ENCODE data around the gene CLEC14A.
A peak's percentile ranks its signal among the peaks of the same experiment; 100 is the strongest.

Gene CLEC14A

GRCh38 chr14:38255673-38256532 lies at the start of gene CLEC14A:
TSS of gene CLEC14A (minus strand) at chr14:38256093. CDS start at chr14:38256022, 71 bp downstream.
- Mint-ChIP-seq H3K9me3 (no peaks in the 10 kb centered on the region), H3K27me3 (peaks cover 19 to 29% of the 10 kb centered on the region in 2 donors), H3K4me1 (peaks cover 4 to 16% of the 10 kb centered on the region in 2 donors), H3K27ac (no peak within 1 kb of the TSS), H3K4me3 (peak within 1 kb of the TSS; percentile 36 to 71), H3K36me3 (no peaks in the 10 kb centered on the region)
- no peak for DNase-seq
- ATAC-seq (replicated peaks): peak; percentile 57 to 63

DNA sequence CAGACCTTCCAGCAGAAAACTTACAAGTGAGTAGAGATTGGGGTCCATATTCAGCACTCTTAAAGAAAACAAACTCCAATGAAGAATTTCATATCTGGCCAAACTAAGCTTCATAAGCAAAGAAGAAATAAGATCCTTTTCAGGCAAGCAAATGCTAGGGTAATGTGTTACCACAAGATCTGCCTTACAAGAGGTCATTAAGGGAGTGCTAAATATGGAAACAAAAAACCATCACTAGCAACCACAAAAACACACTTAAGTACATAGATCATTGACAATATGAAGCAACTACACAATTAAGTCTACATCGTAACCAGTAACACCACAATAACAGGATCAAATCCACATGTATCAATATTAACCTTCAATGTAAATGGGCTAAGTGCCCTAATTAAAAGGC lies 47.1 kb upstream of the CLEC14A start:
- no peaks in the 10 kb centered on the region for H3K36me3 Mint-ChIP-seq
- no peaks in the 10 kb centered on the region for H3K27me3 Mint-ChIP-seq
- DNase-seq (no peak), ATAC-seq (replicated peaks) (no peak)
- no peaks in the 10 kb centered on the region for H3K4me1 Mint-ChIP-seq
- peaks cover 14 to 15% of the 10 kb centered on the region in 2 donors for H3K9me3 Mint-ChIP-seq
- H3K4me3 Mint-ChIP-seq: no peak overlapping the region
- no peak overlapping the region for H3K27ac Mint-ChIP-seq

DNA sequence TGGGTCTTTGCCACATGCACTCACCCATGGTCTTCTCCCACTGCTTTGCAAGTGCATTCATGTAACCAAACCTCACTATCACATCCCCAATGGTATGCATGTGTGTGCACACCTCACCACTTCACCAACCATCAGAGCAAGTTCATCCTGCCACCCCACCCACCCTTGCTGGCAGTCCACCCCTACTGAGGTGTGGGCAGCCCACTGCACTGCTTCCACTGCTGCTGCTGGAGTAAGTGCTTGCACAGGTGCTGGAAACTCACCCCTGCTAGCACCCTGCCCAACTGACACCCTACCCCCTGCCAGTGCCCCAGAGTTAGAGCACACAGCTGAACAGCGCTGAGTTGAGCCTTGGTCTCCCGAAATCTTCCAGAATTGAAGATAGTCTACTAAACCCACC lies 46.1 kb upstream of the CLEC14A start:
- Mint-ChIP-seq H3K36me3 (no peaks in the 10 kb centered on the region), H3K27me3 (no peaks in the 10 kb centered on the region)

DNA sequence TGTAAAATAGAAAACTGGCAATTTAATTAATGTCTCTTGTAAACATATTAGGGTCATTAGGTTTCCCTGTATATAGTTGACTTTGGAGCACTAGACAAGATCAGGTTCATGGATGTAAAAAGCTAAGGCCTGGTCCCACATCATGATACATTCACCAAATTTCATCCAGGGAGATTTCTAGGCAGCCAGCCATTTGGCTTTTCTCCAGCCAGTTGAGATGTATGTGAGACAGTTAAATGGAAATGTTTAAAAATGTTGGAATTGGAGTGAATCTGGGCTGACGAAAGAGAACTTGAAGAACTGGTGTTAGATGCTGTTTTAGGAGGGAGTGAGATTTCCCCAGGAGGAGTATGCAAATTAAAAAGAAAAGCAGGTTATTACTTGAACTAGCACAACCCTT lies 41.8 kb upstream of the CLEC14A start:
- ATAC-seq (replicated peaks): no peak
- H3K4me1 Mint-ChIP-seq: no peaks in the 10 kb centered on the region
- H3K27ac Mint-ChIP-seq: no peak overlapping the region
- no peaks in the 10 kb centered on the region for H3K36me3 Mint-ChIP-seq
- H3K4me3 Mint-ChIP-seq: no peak overlapping the region
- DNase-seq: no peak
- peaks cover 6 to 8% of the 10 kb centered on the region in 2 donors for H3K9me3 Mint-ChIP-seq
- no peaks in the 10 kb centered on the region for H3K27me3 Mint-ChIP-seq

More for the DNA sequence above, 46.1 kb upstream of the CLEC14A start:
- Mint-ChIP-seq H3K27ac (no peak overlapping the region), H3K4me3 (no peak overlapping the region), H3K4me1 (no peaks in the 10 kb centered on the region), H3K9me3 (peaks cover 14 to 15% of the 10 kb centered on the region in 2 donors)
- DNase-seq: no peak
- ATAC-seq (replicated peaks): no peak

- DNase-seq (no peak), ATAC-seq (replicated peaks) (no peak)
- H3K27me3 Mint-ChIP-seq: no peaks in the 10 kb centered on the region
- peaks cover 3 to 12% of the 10 kb centered on the region in 2 donors for H3K9me3 Mint-ChIP-seq
- H3K4me1 Mint-ChIP-seq: no peaks in the 10 kb centered on the region
- H3K27ac Mint-ChIP-seq: no peak overlapping the region
- no peaks in the 10 kb centered on the region for H3K36me3 Mint-ChIP-seq
- H3K4me3 Mint-ChIP-seq: no peak overlapping the region
Observed at GRCh38 chr14:38291681-38292467, 36.0 kb upstream of the CLEC14A start.

GRCh38 chr14:38290601-38291188 lies 34.8 kb upstream of the CLEC14A start:
- H3K4me1 Mint-ChIP-seq: no peaks in the 10 kb centered on the region
- DNase-seq: no peak
- no peak overlapping the region for H3K27ac Mint-ChIP-seq
- H3K36me3 Mint-ChIP-seq: no peaks in the 10 kb centered on the region
- peaks cover 4 to 12% of the 10 kb centered on the region in 2 donors for H3K9me3 Mint-ChIP-seq
- H3K27me3 Mint-ChIP-seq: no peaks in the 10 kb centered on the region
- H3K4me3 Mint-ChIP-seq: no peak overlapping the region
- no peak for ATAC-seq (replicated peaks)

DNA sequence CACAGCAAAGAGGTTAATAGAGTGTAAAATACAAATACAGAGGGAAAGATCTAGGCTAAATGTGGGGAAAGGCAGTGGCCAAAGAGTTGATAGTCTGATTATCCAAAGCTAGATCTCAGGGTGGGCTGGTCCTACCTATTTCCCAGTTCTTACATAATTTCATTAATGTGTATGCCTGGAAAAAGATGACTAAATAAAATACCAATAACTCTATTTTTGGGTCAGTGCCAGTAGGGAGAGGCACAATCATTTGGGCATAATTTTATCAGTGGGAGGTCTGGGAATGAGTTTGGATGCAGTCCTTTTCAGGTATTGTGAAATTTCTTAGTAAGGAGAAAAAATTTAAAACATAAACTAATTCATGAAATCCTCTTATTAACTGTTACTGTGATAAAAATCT lies 30.6 kb upstream of the CLEC14A start:
- Mint-ChIP-seq H3K4me1 (no peaks in the 10 kb centered on the region), H3K4me3 (no peak overlapping the region), H3K27ac (no peak overlapping the region), H3K9me3 (peaks cover 2 to 8% of the 10 kb centered on the region in 2 donors), H3K36me3 (no peaks in the 10 kb centered on the region), H3K27me3 (no peaks in the 10 kb centered on the region)
- DNase-seq (no peak), ATAC-seq (replicated peaks) (no peak)

GRCh38 chr14:38285962-38286361 lies 30.1 kb upstream of the CLEC14A start:
- no peaks in the 10 kb centered on the region for H3K27me3 Mint-ChIP-seq
- no peaks in the 10 kb centered on the region for H3K4me1 Mint-ChIP-seq
- H3K9me3 Mint-ChIP-seq: peaks cover 2 to 8% of the 10 kb centered on the region in 2 donors
- H3K36me3 Mint-ChIP-seq: no peaks in the 10 kb centered on the region
- ATAC-seq (replicated peaks) (no peak), DNase-seq (no peak)
- H3K4me3 Mint-ChIP-seq: no peak overlapping the region
- H3K27ac Mint-ChIP-seq: no peak overlapping the region

DNA sequence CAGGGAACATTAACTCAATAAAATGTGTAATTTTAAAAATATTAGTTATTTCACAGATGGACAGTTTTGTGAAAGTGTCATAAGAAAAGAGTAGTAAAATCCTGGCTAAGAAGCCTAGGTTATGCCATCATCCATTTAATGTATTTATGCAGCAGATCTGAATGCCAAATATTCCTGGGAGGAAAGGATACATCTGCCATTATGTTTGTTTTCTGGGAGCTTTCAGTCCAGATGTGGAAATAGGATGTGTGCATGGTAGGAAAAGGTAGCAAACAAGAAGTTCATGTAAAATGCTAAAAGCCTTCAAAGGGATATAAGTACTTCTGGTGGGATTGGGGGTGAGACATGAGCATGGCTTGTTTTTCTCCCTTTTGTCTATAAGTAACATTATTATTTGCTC lies 27.0 kb upstream of the CLEC14A start:
- H3K27ac Mint-ChIP-seq: no peak overlapping the region
- H3K4me1 Mint-ChIP-seq: no peaks in the 10 kb centered on the region
- no peak overlapping the region for H3K4me3 Mint-ChIP-seq
- no peaks in the 10 kb centered on the region for H3K27me3 Mint-ChIP-seq
- DNase-seq (no peak), ATAC-seq (replicated peaks) (no peak)
- peaks cover 4 to 5% of the 10 kb centered on the region in 2 donors for H3K9me3 Mint-ChIP-seq
- no peaks in the 10 kb centered on the region for H3K36me3 Mint-ChIP-seq

GRCh38 chr14:38280081-38280480 lies 24.2 kb upstream of the CLEC14A start:
- Mint-ChIP-seq H3K4me3 (no peak overlapping the region), H3K4me1 (no peaks in the 10 kb centered on the region), H3K9me3 (peaks cover under 1 to 5% of the 10 kb centered on the region in 2 donors), H3K27me3 (no peaks in the 10 kb centered on the region), H3K36me3 (no peaks in the 10 kb centered on the region), H3K27ac (no peak overlapping the region)
- DNase-seq (no peak), ATAC-seq (replicated peaks) (no peak)

DNA sequence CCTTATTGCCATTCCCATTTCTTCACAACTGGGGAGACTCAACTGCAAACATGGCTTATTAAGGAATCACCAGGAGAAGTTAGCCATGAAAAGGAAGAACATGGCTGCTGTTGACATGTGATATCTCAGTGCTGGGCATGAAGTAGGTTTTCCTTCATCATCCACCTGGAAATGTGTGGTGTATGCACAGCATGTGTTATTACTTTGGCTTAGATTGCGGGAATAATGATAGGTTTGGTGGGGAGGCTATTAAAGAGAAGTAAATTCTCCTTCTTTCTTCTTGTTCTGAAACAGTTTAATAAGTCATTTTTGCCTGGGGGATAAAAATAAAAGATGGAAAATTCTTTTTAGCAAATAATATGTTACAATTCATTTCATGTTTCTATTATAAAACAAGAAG lies 23.7 kb upstream of the CLEC14A start:
- H3K27ac Mint-ChIP-seq: no peak overlapping the region
- H3K36me3 Mint-ChIP-seq: no peaks in the 10 kb centered on the region
- peaks cover 0 to 5% of the 10 kb centered on the region in 2 donors for H3K9me3 Mint-ChIP-seq
- H3K4me3 Mint-ChIP-seq: no peak overlapping the region
- no peak for DNase-seq
- H3K27me3 Mint-ChIP-seq: no peaks in the 10 kb centered on the region
- no peaks in the 10 kb centered on the region for H3K4me1 Mint-ChIP-seq
- no peak for ATAC-seq (replicated peaks)

- Mint-ChIP-seq H3K36me3 (no peaks in the 10 kb centered on the region), H3K9me3 (peaks cover 0 to 5% of the 10 kb centered on the region in 2 donors), H3K4me3 (no peak overlapping the region), H3K4me1 (no peaks in the 10 kb centered on the region), H3K27ac (no peak overlapping the region), H3K27me3 (no peaks in the 10 kb centered on the region)
- DNase-seq (no peak), ATAC-seq (replicated peaks) (no peak)
Observed at GRCh38 chr14:38278035-38278434, 22.1 kb upstream of the CLEC14A start.

- Mint-ChIP-seq H3K4me3 (no peak overlapping the region), H3K9me3 (peaks cover 14 to 23% of the 10 kb centered on the region in 2 donors), H3K27ac (no peak overlapping the region), H3K4me1 (no peaks in the 10 kb centered on the region), H3K36me3 (no peaks in the 10 kb centered on the region), H3K27me3 (no peaks in the 10 kb centered on the region)
- ATAC-seq (replicated peaks) (no peak), DNase-seq (no peak)
Observed at GRCh38 chr14:38262844-38263243, 7.0 kb upstream of the CLEC14A start.

DNA sequence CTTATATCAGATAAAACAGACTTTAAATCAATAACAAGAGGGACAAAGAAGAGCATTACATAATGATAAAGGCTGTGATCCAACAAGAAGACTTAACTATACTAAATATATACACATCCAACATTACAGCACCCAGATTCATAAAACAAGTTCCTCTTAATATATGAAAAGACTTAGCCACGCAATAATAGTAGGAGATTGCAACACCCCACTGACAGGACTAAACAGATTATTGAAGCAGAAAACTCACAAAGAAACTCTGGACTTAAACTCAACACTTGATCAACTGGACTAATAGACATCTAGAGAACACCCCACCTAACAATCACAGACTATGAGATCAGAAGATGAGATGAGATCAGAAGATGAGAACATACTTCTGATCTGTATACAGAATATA lies 5.7 kb upstream of the CLEC14A start:
- Mint-ChIP-seq H3K27ac (no peak overlapping the region), H3K36me3 (no peaks in the 10 kb centered on the region), H3K9me3 (peaks cover 12 to 17% of the 10 kb centered on the region in 2 donors), H3K27me3 (peaks cover 2 to 5% of the 10 kb centered on the region in 2 donors), H3K4me1 (peaks cover 0 to under 1% of the 10 kb centered on the region in 2 donors), H3K4me3 (no peak overlapping the region)
- DNase-seq (no peak), ATAC-seq (replicated peaks) (no peak)

Measured in stimulated activated naive B cell treated with anti-CD40 and anti-IgM and Interleukin-4, amounts not matched to agents 10 μg/mL and 1 μg/mL and 100 μg/mL, for 72 hours (primary cell).